ENCODE measurements around the gene SLC26A1. TPM values are rescaled to one million over a fixed set of nuclear protein-coding genes. Genes with fewer than 3 reads are reported as not detected.

The SLC26A1 gene
- 0.20 to 0.74 TPM (median 0.26 TPM) in 5 replicates for total RNA-seq (2022; extraction: Qiagen RNA extraction)

GRCh38 chr4:993111-994029, at the start of gene SLC26A1:
SLC26A1 (minus strand) TSS chr4:993404; CDS start chr4:991703, 1,701 bp downstream.

GRCh38 chr4:1011022-1011665, 17.9 kb upstream of the SLC26A1 start, which contains the start of gene FGFRL1:
FGFRL1 (plus strand) TSS chr4:1011626; CDS start chr4:1012486, 860 bp downstream.

GRCh38 chr4:986879-987623, 6.2 kb downstream of the SLC26A1 start, which contains the start of gene IDUA:
IDUA (plus strand) TSS chr4:987044; CDS start chr4:987085, 41 bp downstream.

GRCh38 chr4:973431-974397, 19.5 kb downstream of the SLC26A1 start, which contains the start of gene DGKQ:
DGKQ (minus strand) TSS chr4:973569; CDS start chr4:973482, 87 bp downstream.

Other genes starting within 250 kb of the SLC26A1 start
- 0.51 to 0.70 TPM (median 0.64 TPM) in 5 replicates for gene CPLX1, start 167.3 kb downstream of the SLC26A1 start, total RNA-seq (2022; extraction: Qiagen RNA extraction)
- gene GAK, start 61.1 kb downstream of the SLC26A1 start, total RNA-seq (2022; extraction: Qiagen RNA extraction) = 36.4 to 50.5 TPM (median 46.9 TPM) in 5 replicates
- 8.9 to 12.1 TPM (median 10.4 TPM) in 5 replicates for gene TMEM175, start 60.9 kb downstream of the SLC26A1 start, total RNA-seq (2022; extraction: Qiagen RNA extraction)
- gene DGKQ, start 19.8 kb downstream of the SLC26A1 start, total RNA-seq (2022; extraction: Qiagen RNA extraction) = 4.8 to 9.1 TPM (median 7.5 TPM) in 5 replicates
- gene IDUA, start 6.4 kb downstream of the SLC26A1 start, total RNA-seq (2022; extraction: Qiagen RNA extraction) = 4.9 to 12.9 TPM (median 11.8 TPM) in 5 replicates
- 14.3 to 21.6 TPM (median 20.1 TPM) in 5 replicates for gene FGFRL1, start 18.2 kb upstream of the SLC26A1 start, total RNA-seq (2022; extraction: Qiagen RNA extraction)
- gene RNF212, start 120.2 kb upstream of the SLC26A1 start, total RNA-seq (2022; extraction: Qiagen RNA extraction) = 2.0 to 2.8 TPM (median 2.6 TPM) in 5 replicates
- 0.38 to 0.91 TPM (median 0.43 TPM) in 5 replicates for gene SPON2, start 179.2 kb upstream of the SLC26A1 start, total RNA-seq (2022; extraction: Qiagen RNA extraction)

All from A549 treated with AZD2906 at 1 μM for 4 hours (cell line).